ENCODE measurements around the gene SNORC.

DNA sequence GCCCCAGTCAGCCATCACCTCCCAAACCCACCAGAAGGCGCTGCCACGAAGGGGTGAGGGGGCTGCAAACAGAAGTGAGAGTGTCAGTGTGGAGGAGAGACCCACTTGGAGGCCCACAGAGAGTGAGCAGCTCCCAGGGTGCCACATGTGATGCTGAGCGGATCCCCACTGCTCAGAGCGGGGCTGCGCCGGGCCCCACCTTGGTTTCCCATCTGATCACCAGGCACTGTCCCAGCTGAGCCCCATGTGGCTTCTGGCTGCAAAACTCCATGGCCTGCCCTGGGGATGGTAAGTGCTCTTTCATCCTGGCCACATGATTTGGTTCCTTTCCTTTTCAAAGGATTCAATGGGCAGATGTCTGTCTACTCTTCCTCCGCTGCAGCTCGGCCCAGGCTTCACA, 23.8 kb downstream of the SNORC start:
- no peak for TF ChIP-seq BHLHE40 (IDR thresholded peaks at IDR 0.05; ENCODE audit: borderline replicate concordance)
- TF ChIP-seq SP1 (IDR thresholded peaks at IDR 0.05) = no peak
- TF ChIP-seq NFRKB (IDR thresholded peaks at IDR 0.05) = no peak
- TF ChIP-seq TARDBP (IDR thresholded peaks at IDR 0.05) = no peak
- no peak for TF ChIP-seq LEF1 (IDR thresholded peaks at IDR 0.05; ENCODE audit: borderline replicate concordance)
- TF ChIP-seq, protein P1, sequence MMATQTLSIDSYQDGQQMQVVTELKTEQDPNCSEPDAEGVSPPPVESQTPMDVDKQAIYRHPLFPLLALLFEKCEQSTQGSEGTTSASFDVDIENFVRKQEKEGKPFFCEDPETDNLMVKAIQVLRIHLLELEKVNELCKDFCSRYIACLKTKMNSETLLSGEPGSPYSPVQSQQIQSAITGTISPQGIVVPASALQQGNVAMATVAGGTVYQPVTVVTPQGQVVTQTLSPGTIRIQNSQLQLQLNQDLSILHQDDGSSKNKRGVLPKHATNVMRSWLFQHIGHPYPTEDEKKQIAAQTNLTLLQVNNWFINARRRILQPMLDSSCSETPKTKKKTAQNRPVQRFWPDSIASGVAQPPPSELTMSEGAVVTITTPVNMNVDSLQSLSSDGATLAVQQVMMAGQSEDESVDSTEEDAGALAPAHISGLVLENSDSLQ (IDR thresholded peaks at IDR 0.05) = no peak
- TF ChIP-seq ELF4 (IDR thresholded peaks at IDR 0.05) = no peak

All from HEK293T (cell line).